H9 (cell line): ENCODE data around the gene ZNF26. TPM values are rescaled to one million over a fixed set of nuclear protein-coding genes. Genes with fewer than 3 reads are reported as not detected.

Experiments
- DNase-seq: peaks from one replicate; pipeline ENCODE4 v3.0.0-alpha.2; 2017
- H2AFZ ChIP-seq: one replicate; pipeline ENCODE4 v1.6.1; 2013; ENCODE audit warnings: mild to moderate bottlenecking, low read length, control low read depth, moderate library complexity
- H2AK5ac ChIP-seq: 2 replicates; pipeline ENCODE4 v1.6.1; 2013; ENCODE audit warnings: low read length, control low read depth, mixed read lengths; ENCODE audit not compliant: insufficient read length
- H2BK120ac ChIP-seq: one replicate; pipeline ENCODE4 v1.6.1; 2013; ENCODE audit warnings: low read depth, mild to moderate bottlenecking, low read length, control low read depth, inconsistent platforms; ENCODE audit not compliant: poor library complexity, severe bottlenecking
- H2BK12ac ChIP-seq: 2 replicates; pipeline ENCODE4 v1.6.1; 2013; ENCODE audit warnings: low read length, control low read depth, mixed read lengths, low read depth; ENCODE audit not compliant: insufficient read length
- H2BK15ac ChIP-seq: 2 replicates; pipeline ENCODE4 v1.6.1; 2013; ENCODE audit warnings: low read depth, low read length, control low read depth
- H2BK20ac ChIP-seq: one replicate; pipeline ENCODE4 v1.6.1; 2013; ENCODE audit warnings: low read depth, mild to moderate bottlenecking, low read length, control low read depth, inconsistent platforms; ENCODE audit not compliant: poor library complexity, severe bottlenecking
- H2BK5ac ChIP-seq: 2 replicates; pipeline ENCODE4 v1.6.1; 2013; ENCODE audit warnings: low read length, control low read depth, mixed read lengths; ENCODE audit not compliant: insufficient read length
- H3K14ac ChIP-seq: 2 replicates; pipeline ENCODE4 v1.6.1; 2013; ENCODE audit warnings: low read length, control low read depth; ENCODE audit not compliant: insufficient read depth
- H3K18ac ChIP-seq: 2 replicates; pipeline ENCODE4 v1.6.1; 2013; ENCODE audit warnings: low read depth, mild to moderate bottlenecking, mixed read lengths, low read length, control low read depth; ENCODE audit not compliant: insufficient read length
- H3K23ac ChIP-seq: 2 replicates; pipeline ENCODE4 v1.6.1; 2013; ENCODE audit warnings: low read length, control low read depth, mixed read lengths, low read depth; ENCODE audit not compliant: insufficient read length
- H3K23me2 ChIP-seq: 2 replicates; pipeline ENCODE4 v1.6.1; 2013; ENCODE audit warnings: low read depth, mild to moderate bottlenecking, mixed read lengths, low read length, control low read depth; ENCODE audit not compliant: insufficient read length, poor library complexity, severe bottlenecking
- H3K27ac ChIP-seq: 2 replicates; pipeline ENCODE4 v1.5.1; 2013; ENCODE audit warnings: low read length, control low read depth, mixed read lengths, low read depth; ENCODE audit not compliant: insufficient read length
- H3K27me3 ChIP-seq: 2 replicates; pipeline ENCODE4 v1.6.1; 2013; ENCODE audit warnings: low read length, control low read depth, inconsistent platforms; ENCODE audit not compliant: insufficient read depth
- H3K4ac ChIP-seq: 2 replicates; pipeline ENCODE4 v1.6.1; 2013; ENCODE audit warnings: low read depth, mild to moderate bottlenecking, control low read depth, inconsistent platforms, low read length, moderate library complexity
- H3K4me1 ChIP-seq: 2 replicates; pipeline ENCODE4 v1.6.1; 2013; ENCODE audit warnings: low read length, control low read depth, inconsistent platforms; ENCODE audit not compliant: insufficient read depth
- H3K4me2 ChIP-seq: 2 replicates; pipeline ENCODE4 v1.6.1; 2013; ENCODE audit warnings: low read length, control low read depth, mixed read lengths; ENCODE audit not compliant: insufficient read length, insufficient read depth
- H3K56ac ChIP-seq: 2 replicates; pipeline ENCODE4 v1.6.1; 2013; ENCODE audit warnings: low read depth, mild to moderate bottlenecking, mixed read lengths, low read length, control low read depth; ENCODE audit not compliant: insufficient read length
- H3K79me1 ChIP-seq: 2 replicates; pipeline ENCODE4 v1.6.1; 2013; ENCODE audit warnings: low read depth, mild to moderate bottlenecking, moderate library complexity, low read length, control low read depth, inconsistent platforms; ENCODE audit not compliant: insufficient read depth, poor library complexity, severe bottlenecking
- H3K79me2 ChIP-seq: 2 replicates; pipeline ENCODE4 v1.6.1; 2013; ENCODE audit warnings: low read length, control low read depth, inconsistent platforms; ENCODE audit not compliant: insufficient read depth
- H3K9ac ChIP-seq: 2 replicates; pipeline ENCODE4 v1.6.1; 2013; ENCODE audit warnings: low read length, control low read depth, mixed read lengths; ENCODE audit not compliant: insufficient read length; ENCODE audit errors: extremely low read depth
- H3K9me3 ChIP-seq: one replicate; pipeline ENCODE4 v1.6.1; 2013; ENCODE audit warnings: low read depth, low read length, inconsistent platforms; ENCODE audit not compliant: control insufficient read depth
- H3T11ph ChIP-seq: one replicate; pipeline ENCODE4 v1.6.1; 2013; ENCODE audit warnings: mild to moderate bottlenecking, low read length, control low read depth, inconsistent platforms
- H4K20me1 ChIP-seq: one replicate; pipeline ENCODE4 v1.6.1; 2013; ENCODE audit not compliant: control insufficient read depth, insufficient read length, insufficient read depth
- H4K5ac ChIP-seq: 2 replicates; pipeline ENCODE4 v1.6.1; 2013; ENCODE audit warnings: low read depth, mild to moderate bottlenecking, mixed read lengths, low read length, control low read depth; ENCODE audit not compliant: insufficient read length
- H4K8ac ChIP-seq: replicated peaks from 2 replicates; pipeline ENCODE4 v1.6.1; 2013; ENCODE audit warnings: low read length, control low read depth, mixed read lengths, low read depth; ENCODE audit not compliant: insufficient read length
- H4K91ac ChIP-seq: 2 replicates; pipeline ENCODE4 v1.6.1; 2013; ENCODE audit warnings: low read depth, mild to moderate bottlenecking, moderate library complexity, mixed read lengths, low read length, control low read depth; ENCODE audit not compliant: insufficient read length
- H3K27ac Mint-ChIP-seq, 3 experiments: 2 replicates in 2 of 3; 3 replicates in 1 of 3; pipeline ENCODE4 v1.8.0; 2020 to 2021; ENCODE audit warnings: mixed read lengths in 3 of 3, mild to moderate bottlenecking in 1 of 3, moderate library complexity in 1 of 3
- H3K27me3 Mint-ChIP-seq: 2 replicates; pipeline ENCODE4 v1.8.0; 2021; ENCODE audit warnings: low read depth, mild to moderate bottlenecking, moderate library complexity, mixed read lengths
- H3K36me3 Mint-ChIP-seq, 3 experiments: 2 replicates in 2 of 3; 3 replicates in 1 of 3; pipeline ENCODE4 v1.8.0; 2020 to 2021; ENCODE audit warnings: low read depth in 3 of 3, mixed read lengths in 3 of 3; ENCODE audit not compliant: insufficient read depth in 1 of 3
- H3K4me1 Mint-ChIP-seq, 2 experiments: 2 replicates each; pipeline ENCODE4 v1.8.0; 2020; ENCODE audit warnings: mixed read lengths in 2 of 2
- H3K4me3 Mint-ChIP-seq, 2 experiments: 2 replicates in 1 of 2; 3 replicates in 1 of 2; pipeline ENCODE4 v1.8.0; 2020 to 2021; ENCODE audit warnings: mild to moderate bottlenecking in 2 of 2, mixed read lengths in 2 of 2, moderate library complexity in 1 of 2
- H3K9me3 Mint-ChIP-seq, 2 experiments: 2 replicates in 1 of 2; 3 replicates in 1 of 2; pipeline ENCODE4 v1.8.0; 2020; ENCODE audit warnings: mild to moderate bottlenecking in 2 of 2, mixed read lengths in 2 of 2, moderate library complexity in 1 of 2
- WGBS: extraction: QIAGEN DNeasy Blood & Tissue Kit; methylation state at CpG from one replicate; pipeline ENCODE4 v1.1.7; 2013; ENCODE audit warnings: missing lambda C conversion rate, low lambda C conversion rate, mixed read lengths; ENCODE audit not compliant: insufficient read length; ENCODE audit errors: extremely low coverage; 5-methylcytosine and 5-hydroxymethylcytosine counted together
- total RNA-seq: library from RNA; stranded (reverse); gene quantifications from 2 replicates; pipeline ENCODE4 v1.2.1, GENCODE V29; 2021
- TF ChIP-seq, protein P1 (sequence below): fragments of 200-600 bp; sonication (generic); conservative IDR thresholded peaks from 3 replicates; pipeline ENCODE4 v1.8.0; 2021; ENCODE audit warnings: antibody characterized with exemption, mild to moderate bottlenecking

The ZNF26 gene
- total RNA-seq, 1 experiment from 2014 or later = 13.2 TPM

DNA sequence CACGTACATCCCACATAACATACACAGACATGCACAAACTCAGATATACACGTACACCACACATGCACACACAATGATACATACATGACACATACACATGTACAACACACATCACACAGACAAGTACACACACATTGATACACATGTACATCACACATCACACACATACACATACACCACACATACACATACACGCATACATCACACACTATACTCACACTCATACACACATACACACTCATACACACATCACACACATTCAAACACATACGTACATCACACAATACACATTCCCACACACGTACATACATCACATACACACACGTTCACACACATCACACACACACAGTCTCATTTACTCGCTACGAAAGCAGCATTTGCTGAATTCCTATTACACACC lies 34.5 kb upstream of the ZNF26 start:
- no peak overlapping the region for H3K9ac ChIP-seq
- H3K27ac Mint-ChIP-seq = no peak overlapping the region
- H3K18ac ChIP-seq = no peak overlapping the region
- H3K79me1 ChIP-seq = no peaks in the 10 kb centered on the region
- no peak overlapping the region for H4K8ac ChIP-seq
- H2BK5ac ChIP-seq = no peak overlapping the region
- H3K4ac ChIP-seq = no peak overlapping the region
- H3K4me2 ChIP-seq = no peak overlapping the region
- H3K4me1 ChIP-seq = no peaks in the 10 kb centered on the region
- H2BK120ac ChIP-seq = no peak overlapping the region
- DNase-seq = no peak
- no peak overlapping the region for H2AK5ac ChIP-seq
- peaks cover 2% of the 10 kb centered on the region for H3K27me3 Mint-ChIP-seq
- 100% methylated on average over 6 of the region's 8 CpGs for WGBS
- H3K4me1 Mint-ChIP-seq = peaks cover 11% of the 10 kb centered on the region in 2 experiments
- H3K14ac ChIP-seq = no peak overlapping the region
- H3K36me3 Mint-ChIP-seq = peaks cover 45 to 53% (median 47%) of the 10 kb centered on the region in 3 experiments
- H2AFZ ChIP-seq = no peak overlapping the region
- TF ChIP-seq, protein P1, sequence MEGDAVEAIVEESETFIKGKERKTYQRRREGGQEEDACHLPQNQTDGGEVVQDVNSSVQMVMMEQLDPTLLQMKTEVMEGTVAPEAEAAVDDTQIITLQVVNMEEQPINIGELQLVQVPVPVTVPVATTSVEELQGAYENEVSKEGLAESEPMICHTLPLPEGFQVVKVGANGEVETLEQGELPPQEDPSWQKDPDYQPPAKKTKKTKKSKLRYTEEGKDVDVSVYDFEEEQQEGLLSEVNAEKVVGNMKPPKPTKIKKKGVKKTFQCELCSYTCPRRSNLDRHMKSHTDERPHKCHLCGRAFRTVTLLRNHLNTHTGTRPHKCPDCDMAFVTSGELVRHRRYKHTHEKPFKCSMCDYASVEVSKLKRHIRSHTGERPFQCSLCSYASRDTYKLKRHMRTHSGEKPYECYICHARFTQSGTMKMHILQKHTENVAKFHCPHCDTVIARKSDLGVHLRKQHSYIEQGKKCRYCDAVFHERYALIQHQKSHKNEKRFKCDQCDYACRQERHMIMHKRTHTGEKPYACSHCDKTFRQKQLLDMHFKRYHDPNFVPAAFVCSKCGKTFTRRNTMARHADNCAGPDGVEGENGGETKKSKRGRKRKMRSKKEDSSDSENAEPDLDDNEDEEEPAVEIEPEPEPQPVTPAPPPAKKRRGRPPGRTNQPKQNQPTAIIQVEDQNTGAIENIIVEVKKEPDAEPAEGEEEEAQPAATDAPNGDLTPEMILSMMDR = no peak
- H2BK12ac ChIP-seq = no peak overlapping the region
- H4K91ac ChIP-seq = no peak overlapping the region
- H4K5ac ChIP-seq = no peak overlapping the region
- peaks cover 42% of the 10 kb centered on the region for H3K9me3 ChIP-seq
- no peak overlapping the region for H3T11ph ChIP-seq
- no peaks in the 10 kb centered on the region for H3K27me3 ChIP-seq
- H3K27ac ChIP-seq = no peak overlapping the region
- no peak overlapping the region for H2BK20ac ChIP-seq
- H3K23me2 ChIP-seq = peaks cover 2% of the 10 kb centered on the region
- H3K4me3 Mint-ChIP-seq = no peak overlapping the region
- H4K20me1 ChIP-seq = no peaks in the 10 kb centered on the region
- peaks cover 50 to 67% of the 10 kb centered on the region in 2 experiments for H3K9me3 Mint-ChIP-seq
- no peak overlapping the region for H3K23ac ChIP-seq
- H3K56ac ChIP-seq = no peak overlapping the region
- H3K79me2 ChIP-seq = peaks cover 5% of the 10 kb centered on the region; the same call in 1 of the 2 replicates
- H2BK15ac ChIP-seq = no peak overlapping the region
